Fibroblast of mammary gland (primary cell): Measurements from ENCODE around the gene RNF19B.
"Not testable (repeated sequence)": the region's sequence is repeated elsewhere in the genome, so short reads cannot be mapped to it uniquely, and the experiment has no call there.

Source experiments
- DNase-seq: peaks from one replicate; pipeline ENCODE4 v3.0.0-alpha.2; 2010; ENCODE audit warnings: low read depth
- H3K4me3 ChIP-seq: 2 replicates; pipeline ENCODE4 v1.5.1; 2011; ENCODE audit warnings: low read depth, mild to moderate bottlenecking, low read length, moderate library complexity; ENCODE audit not compliant: control insufficient read depth
- TF ChIP-seq, protein P1 (sequence below): conservative IDR thresholded peaks from 2 replicates; pipeline ENCODE4 v1.5.1; 2011; ENCODE audit warnings: low read depth, low read length, inconsistent platforms; ENCODE audit not compliant: control insufficient read depth, insufficient read depth

The RNF19B gene

DNA sequence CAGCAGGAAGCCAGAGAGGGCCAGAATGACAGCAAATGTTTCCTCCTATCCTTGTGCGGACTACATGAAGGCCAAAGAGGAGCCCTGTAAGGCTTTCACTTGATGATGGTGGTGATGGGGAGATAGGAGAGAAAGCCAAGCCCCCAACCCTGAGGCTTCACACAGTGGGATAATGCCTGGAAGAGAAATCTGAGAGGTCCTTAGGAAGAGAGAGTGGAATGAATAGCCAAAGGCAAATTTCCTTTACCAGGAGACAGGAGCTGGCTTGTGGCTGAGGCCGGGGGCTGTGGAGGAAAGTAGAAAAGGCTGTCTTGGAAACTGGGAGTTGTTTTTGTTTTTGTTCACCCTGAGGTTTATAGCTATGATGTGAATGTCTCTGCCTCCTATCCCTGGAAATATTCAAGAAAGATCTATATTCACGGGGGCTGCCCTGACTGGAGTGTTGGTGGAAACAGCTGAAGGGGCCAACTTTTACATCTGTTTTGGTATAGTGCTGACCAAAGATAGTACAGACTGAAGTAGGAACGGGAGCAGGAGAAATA lies 13.0 kb upstream of the RNF19B start:
- TF ChIP-seq, protein P1, sequence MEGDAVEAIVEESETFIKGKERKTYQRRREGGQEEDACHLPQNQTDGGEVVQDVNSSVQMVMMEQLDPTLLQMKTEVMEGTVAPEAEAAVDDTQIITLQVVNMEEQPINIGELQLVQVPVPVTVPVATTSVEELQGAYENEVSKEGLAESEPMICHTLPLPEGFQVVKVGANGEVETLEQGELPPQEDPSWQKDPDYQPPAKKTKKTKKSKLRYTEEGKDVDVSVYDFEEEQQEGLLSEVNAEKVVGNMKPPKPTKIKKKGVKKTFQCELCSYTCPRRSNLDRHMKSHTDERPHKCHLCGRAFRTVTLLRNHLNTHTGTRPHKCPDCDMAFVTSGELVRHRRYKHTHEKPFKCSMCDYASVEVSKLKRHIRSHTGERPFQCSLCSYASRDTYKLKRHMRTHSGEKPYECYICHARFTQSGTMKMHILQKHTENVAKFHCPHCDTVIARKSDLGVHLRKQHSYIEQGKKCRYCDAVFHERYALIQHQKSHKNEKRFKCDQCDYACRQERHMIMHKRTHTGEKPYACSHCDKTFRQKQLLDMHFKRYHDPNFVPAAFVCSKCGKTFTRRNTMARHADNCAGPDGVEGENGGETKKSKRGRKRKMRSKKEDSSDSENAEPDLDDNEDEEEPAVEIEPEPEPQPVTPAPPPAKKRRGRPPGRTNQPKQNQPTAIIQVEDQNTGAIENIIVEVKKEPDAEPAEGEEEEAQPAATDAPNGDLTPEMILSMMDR, result no peak
- H3K4me3 ChIP-seq, result no peak overlapping the region
- DNase-seq, result no peak

- H3K4me3 ChIP-seq, DNase-seq: not testable (repeated sequence)
Measured at GRCh38 chr1:32975055-32975454, 10.4 kb upstream of the RNF19B start.

DNA sequence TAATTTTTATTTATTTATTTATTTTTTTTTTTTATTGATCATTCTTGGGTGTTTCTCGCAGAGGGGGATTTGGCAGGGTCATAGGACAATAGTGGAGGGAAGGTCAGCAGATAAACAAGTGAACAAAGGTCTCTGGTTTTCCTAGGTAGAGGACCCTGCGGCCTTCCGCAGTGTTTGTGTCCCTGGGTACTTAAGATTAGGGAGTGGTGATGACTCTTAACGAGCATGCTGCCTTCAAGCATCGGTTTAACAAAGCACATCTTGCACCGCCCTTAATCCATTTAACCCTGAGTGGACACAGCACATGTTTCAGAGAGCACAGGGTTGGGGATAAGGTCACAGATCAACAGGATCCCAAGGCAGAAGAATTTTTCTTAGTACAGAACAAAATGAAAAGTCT lies 8.8 kb upstream of the RNF19B start:
- DNase-seq, result not testable (repeated sequence)
- peak overlapping the region; percentile 49 for H3K4me3 ChIP-seq

GRCh38 chr1:32972814-32973428 lies 8.3 kb upstream of the RNF19B start:
- H3K4me3 ChIP-seq, result peak overlapping the region; percentile 49
- TF ChIP-seq, protein P1, result no peak
- DNase-seq, result no peak

- no peak overlapping the region for H3K4me3 ChIP-seq
- DNase-seq, result no peak
- TF ChIP-seq, protein P1, result no peak
Measured at GRCh38 chr1:32971576-32971975, 7.0 kb upstream of the RNF19B start.

DNA sequence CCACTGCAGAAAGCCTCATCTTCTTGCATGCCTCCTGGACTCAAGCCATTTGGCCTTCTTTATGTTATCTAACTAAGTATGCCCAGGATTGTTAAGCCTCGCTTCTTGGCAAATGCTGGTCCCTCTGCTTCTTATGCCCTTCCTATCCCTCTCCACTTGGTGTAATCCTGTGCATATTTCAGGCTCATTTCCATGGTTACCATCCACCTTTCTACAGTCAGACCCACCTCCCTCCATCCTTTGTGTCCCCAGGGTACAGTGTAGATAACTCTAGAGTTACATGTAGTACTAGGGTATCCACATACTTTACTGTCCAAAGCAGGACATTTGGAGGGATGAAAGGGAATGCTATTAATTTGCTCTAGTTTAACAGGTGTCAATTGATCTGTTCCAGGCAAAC lies 6.5 kb upstream of the RNF19B start:
- no peak for DNase-seq
- TF ChIP-seq, protein P1, result no peak
- H3K4me3 ChIP-seq, result no peak overlapping the region

DNA sequence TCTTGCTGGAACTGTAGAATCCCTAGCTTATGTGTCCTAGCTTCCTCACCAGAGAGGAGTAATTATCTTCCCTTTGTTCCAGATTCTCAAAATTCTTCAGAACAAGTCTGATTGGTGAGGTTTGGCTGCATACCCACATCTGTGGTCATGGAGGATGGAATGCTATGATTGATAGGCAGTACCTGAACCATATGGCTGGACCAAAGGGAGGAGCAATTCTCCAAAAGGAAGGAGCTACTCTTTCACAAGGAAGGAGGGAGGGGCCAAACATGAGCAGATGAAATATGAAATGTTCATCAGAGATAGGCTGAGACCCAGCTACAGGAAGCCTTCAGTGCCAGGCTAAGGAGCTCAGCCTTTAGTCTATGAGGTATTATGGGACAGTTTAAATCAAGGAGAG lies 5.0 kb upstream of the RNF19B start:
- DNase-seq, result peak; percentile 56
- H3K4me3 ChIP-seq, result no peak overlapping the region
- TF ChIP-seq, protein P1, result no peak

DNA sequence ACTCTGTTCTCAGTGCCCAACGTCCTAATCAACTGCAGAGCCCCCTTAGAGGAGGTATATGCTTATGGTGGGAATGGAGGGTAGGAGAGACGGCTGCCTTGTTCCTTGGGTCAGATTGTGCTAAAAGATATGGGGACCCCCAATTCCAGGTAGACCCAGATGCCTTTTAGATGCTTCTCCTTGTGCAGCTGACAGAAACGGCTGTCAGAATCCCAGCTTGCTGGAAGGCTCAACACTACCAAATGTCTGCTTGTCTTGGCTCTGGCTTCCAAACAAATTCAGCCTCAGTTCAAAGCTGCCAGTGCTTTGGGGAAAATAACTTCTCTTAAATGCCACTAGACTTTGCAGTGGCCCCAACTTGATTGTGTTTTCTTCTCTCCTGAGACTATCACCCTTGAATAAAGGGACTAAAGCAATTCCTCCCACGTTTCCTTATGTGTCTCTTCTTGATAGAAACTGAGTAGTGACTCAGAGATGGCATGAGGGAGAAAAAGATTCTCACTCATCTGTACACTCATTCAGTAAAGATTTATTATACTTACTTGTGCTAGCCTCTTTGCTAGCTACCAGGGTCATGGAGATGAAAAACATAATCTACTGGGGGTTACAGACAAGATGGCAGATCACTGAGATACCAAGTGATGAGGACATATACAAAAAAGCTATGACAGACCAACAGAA lies 3.4 kb upstream of the RNF19B start:
- DNase-seq, result peak; percentile 76
- no peak overlapping the region for H3K4me3 ChIP-seq
- TF ChIP-seq, protein P1, result no peak
